ENCODE measurements around the gene CARMIL1.

DNA sequence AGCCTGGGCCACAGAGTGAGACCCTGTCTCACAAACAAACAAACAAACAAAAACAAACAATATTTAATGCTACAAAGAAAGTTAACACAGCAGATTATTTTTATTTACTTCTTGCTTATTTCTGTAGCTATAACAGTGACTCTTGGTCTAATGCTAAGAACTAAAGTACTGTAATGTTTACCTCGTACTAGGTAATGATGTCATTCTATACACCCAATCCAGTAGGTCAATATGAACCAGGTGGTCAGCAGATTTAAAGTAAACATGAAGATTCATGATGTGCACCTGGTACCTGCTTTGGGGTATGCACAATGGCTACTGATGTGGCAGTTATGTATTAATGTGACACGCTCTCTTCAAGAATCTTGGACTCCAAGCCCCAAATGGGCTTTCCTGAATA lies 36.6 kb upstream of the CARMIL1 start:
- TF ChIP-seq, protein P1, sequence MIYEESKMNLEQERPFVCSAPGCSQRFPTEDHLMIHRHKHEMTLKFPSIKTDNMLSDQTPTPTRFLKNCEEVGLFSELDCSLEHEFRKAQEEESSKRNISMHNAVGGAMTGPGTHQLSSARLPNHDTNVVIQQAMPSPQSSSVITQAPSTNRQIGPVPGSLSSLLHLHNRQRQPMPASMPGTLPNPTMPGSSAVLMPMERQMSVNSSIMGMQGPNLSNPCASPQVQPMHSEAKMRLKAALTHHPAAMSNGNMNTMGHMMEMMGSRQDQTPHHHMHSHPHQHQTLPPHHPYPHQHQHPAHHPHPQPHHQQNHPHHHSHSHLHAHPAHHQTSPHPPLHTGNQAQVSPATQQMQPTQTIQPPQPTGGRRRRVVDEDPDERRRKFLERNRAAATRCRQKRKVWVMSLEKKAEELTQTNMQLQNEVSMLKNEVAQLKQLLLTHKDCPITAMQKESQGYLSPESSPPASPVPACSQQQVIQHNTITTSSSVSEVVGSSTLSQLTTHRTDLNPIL (CRISPR knock-in tag; IDR thresholded peaks at IDR 0.05; ENCODE audit: low read depth) = no peak
- TF ChIP-seq ZNF70 (CRISPR knock-in tag; IDR thresholded peaks at IDR 0.05) = no peak
- TF ChIP-seq ZNF8 (CRISPR knock-in tag; IDR thresholded peaks at IDR 0.05) = no peak
- no peak for TF ChIP-seq ZFP30 (CRISPR knock-in tag; IDR thresholded peaks at IDR 0.05)
- TF ChIP-seq CSRNP3 (CRISPR knock-in tag; IDR thresholded peaks at IDR 0.05) = no peak
- TF ChIP-seq PATZ1 (CRISPR knock-in tag; IDR thresholded peaks at IDR 0.05; ENCODE audit: borderline replicate concordance) = no peak
- no peak for TF ChIP-seq ZFP3 (CRISPR knock-in tag; IDR thresholded peaks at IDR 0.05)
- TF ChIP-seq ARNTL (CRISPR knock-in tag; IDR thresholded peaks at IDR 0.05; ENCODE audit: borderline replicate concordance, low read depth) = no peak
- TF ChIP-seq TOX (CRISPR knock-in tag; IDR thresholded peaks at IDR 0.05; ENCODE audit: borderline replicate concordance) = no peak
